ENCODE results near the gene MCM5.
"Not testable (repeated sequence)": the region's sequence is repeated elsewhere in the genome, so short reads cannot be mapped to it uniquely, and the experiment has no call there.

DNA sequence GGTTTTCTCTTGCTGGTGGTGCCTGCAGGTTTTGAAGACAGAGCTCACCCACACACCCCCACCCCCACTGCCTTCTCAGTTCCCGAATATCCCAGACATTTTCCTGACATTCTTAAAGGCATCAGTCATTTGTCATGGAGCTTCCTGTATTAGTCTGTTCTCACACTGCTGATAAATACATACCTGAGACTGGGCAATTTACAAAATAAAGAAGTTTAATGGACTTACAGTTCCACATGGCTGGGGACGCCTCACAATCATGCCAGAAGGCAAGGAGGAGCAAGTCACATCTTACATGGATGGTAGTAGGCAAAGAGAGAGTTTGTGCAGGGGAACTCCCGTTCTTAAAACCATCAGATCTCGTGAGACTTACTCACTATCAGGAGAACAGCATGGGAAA lies 71.6 kb downstream of the MCM5 start:
- TF ChIP-seq EZH2 (IDR thresholded peaks at IDR 0.05; ENCODE audit: insufficient read depth, poor library complexity, severe bottlenecking); EZH2phosphoT487 (IDR thresholded peaks at IDR 0.05; ENCODE audit: insufficient read depth, low read depth): not testable (repeated sequence)
